Measurements from ENCODE around the gene PADI6. TPM values are rescaled to one million over a fixed set of nuclear protein-coding genes. Genes with fewer than 3 reads are reported as not detected.

The PADI6 gene
- total RNA-seq, 3 donors from 2014 or later, result not detected

DNA sequence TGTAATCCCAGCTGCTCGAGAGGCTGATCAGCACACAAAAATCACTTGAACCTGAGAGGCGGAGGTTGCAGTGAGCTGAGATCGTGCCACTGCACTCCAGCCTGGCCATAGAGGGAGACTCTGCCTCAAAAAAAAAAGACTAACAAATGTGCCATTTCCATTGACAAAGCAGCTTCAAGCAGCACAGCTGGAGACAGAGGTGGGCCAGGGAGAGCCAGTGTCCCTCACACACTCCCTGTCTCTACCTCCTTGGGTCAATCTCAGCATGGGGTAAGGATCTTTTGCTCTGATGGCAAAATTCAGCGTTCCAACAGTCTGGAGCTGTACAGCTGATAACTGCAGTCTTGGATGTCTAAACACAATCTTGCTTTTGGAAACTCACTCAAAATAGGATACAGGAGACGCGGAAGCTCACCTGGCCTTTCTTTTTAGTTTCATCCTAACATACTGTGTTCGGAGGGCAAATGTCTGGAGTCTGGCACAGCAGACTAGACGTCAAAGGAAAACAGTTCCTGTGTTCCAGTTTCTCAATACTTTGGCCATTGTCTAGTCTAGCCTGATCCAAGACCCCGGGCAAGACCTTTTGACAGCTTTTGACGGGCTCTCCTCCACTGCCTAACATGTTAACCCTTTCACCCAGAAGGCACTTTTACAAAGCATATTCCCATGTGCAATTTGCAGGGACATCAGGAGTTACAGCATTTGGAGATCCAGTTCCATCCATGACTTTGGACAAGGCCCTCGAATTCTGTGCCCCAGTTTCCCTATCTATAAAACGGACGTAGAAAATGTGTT is 64.6 kb downstream of the PADI6 start:
- no peak overlapping the region for H3K4me3 ChIP-seq
- no peaks in the 10 kb centered on the region for H3K36me3 ChIP-seq (ENCODE audit: low read depth)
- intact Hi-C loops (cut with DNase I, micrococcal nuclease), result no loop called here
- DNase-seq (no peak), ATAC-seq (no peak)
- TF ChIP-seq, protein P1, sequence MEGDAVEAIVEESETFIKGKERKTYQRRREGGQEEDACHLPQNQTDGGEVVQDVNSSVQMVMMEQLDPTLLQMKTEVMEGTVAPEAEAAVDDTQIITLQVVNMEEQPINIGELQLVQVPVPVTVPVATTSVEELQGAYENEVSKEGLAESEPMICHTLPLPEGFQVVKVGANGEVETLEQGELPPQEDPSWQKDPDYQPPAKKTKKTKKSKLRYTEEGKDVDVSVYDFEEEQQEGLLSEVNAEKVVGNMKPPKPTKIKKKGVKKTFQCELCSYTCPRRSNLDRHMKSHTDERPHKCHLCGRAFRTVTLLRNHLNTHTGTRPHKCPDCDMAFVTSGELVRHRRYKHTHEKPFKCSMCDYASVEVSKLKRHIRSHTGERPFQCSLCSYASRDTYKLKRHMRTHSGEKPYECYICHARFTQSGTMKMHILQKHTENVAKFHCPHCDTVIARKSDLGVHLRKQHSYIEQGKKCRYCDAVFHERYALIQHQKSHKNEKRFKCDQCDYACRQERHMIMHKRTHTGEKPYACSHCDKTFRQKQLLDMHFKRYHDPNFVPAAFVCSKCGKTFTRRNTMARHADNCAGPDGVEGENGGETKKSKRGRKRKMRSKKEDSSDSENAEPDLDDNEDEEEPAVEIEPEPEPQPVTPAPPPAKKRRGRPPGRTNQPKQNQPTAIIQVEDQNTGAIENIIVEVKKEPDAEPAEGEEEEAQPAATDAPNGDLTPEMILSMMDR (IDR thresholded peaks at IDR 0.05), result no peak
- H3K4me1 ChIP-seq (ENCODE audit: low read depth), result peaks cover 19% of the 10 kb centered on the region
- no peaks in the 10 kb centered on the region for H3K9me3 ChIP-seq

DNA sequence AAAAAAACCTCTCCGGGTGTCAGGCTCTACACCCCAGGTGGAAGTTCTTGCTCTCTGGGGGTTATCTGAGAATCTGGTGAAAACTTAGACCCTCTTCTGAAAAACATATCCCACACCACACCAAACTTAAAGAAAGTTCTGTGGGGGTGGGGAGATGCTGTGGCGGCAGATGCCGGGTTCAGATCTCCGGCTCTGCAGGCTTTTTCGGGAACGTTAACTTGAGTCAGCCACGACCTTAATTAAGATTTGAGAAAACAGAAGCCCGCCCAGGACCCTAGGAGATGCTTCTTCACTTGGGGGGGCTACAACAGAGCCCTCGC is 65.2 kb downstream of the PADI6 start:
- intact Hi-C loops (cut with DNase I, micrococcal nuclease), result no loop called here
- Histone ChIP-seq H3K9me3 (no peaks in the 10 kb centered on the region), H3K4me3 (no peak overlapping the region), H3K4me1 (ENCODE audit: low read depth) (peaks cover 19% of the 10 kb centered on the region), H3K36me3 (ENCODE audit: low read depth) (no peaks in the 10 kb centered on the region)
- no peak for ATAC-seq
- TF ChIP-seq, protein P1 (IDR thresholded peaks at IDR 0.05), result no peak
- DNase-seq, result no peak

DNA sequence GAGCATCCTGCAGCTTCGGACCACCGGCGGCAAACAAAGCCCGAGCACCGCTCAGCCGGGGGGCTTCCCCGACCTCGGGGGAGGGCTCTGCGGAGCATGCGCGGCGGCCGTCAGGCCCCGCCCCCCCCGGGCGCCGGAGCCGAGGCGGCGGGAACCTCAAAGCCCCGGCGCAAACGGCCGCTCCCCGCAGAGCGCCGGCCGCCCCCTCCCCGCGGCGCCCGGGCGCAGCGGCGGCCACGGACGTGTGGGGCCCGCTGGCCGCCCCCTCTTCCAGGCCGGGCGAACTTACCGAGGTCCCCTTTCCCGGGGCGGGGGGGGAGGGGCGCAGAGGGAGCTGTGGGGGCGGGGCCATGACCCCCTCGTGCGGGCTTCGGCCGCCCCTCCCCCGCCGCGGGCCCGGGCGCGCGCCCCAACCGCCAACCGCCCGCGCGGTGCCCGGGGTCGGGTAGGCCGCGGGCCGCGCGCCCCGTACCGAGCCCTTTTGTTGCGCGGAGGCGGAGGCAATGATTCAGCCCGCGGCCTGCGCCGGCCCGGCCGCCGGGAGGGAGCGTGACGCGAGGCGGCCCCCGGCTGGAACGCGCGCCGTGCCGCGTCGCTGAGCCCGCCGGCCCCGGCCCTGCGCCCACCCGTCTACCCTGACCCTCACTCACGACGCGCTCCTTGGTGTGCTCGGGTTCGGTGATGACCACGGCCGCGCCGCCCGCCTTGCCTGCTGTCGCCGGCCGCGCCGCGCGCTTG is 65.8 kb downstream of the PADI6 start:
- Histone ChIP-seq H3K9me3 (no peaks in the 10 kb centered on the region), H3K4me1 (ENCODE audit: low read depth) (peaks cover 19% of the 10 kb centered on the region), H3K36me3 (ENCODE audit: low read depth) (no peaks in the 10 kb centered on the region), H3K4me3 (peak overlapping the region; percentile 51)
- TF ChIP-seq, protein P1 (IDR thresholded peaks at IDR 0.05), result no peak
- ATAC-seq, result peak; percentile 61
- peak; percentile 45 to 67 (median 65) for DNase-seq
- intact Hi-C loops (cut with DNase I, micrococcal nuclease), result no loop called here

DNA sequence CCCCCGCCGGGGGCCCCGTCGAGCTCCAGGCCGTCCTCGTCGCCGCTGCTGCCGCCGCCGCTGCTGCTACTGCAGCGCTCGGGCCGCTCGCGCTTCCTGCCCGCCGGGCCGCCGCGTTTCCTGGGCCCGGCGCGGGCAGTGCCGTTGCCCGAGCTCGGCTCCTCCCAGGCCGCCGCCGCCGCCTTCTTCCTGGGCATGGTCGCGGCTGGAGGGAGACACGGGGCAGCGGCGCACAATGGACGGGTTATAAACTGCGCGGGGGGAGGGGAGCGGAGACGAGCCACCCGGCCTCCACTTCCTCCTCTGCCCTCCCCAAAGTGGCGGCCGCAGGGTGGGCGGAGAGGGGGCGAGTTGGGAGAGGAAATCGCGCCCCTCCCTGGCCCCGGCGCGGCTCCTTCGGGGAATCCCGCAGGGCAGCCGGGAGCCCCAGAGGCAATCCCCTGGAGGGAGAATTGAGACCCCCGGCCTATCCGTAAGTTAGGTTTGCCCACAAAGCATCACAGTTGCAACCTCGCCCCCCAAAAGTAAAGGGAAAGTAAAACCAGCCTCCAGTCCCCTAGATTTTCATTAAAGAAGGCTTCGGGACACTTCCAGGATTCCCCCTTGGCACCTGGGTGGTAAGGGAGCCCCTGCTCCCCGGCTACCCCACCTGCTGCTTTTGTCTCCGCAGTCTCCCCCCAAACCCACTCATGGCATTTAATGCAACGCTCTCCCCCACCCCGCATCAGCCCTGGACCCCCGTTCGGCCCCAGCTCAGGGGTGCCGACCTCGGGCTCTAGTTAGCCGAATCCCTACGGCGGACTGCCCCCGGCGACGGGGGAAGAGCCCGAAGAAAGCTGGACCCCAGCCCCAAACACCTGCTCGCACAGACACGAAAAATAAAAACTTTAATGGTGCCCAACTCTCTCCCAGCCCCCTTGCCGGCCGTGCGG is 66.6 kb downstream of the PADI6 start:
- peaks cover 19% of the 10 kb centered on the region for H3K4me1 ChIP-seq (ENCODE audit: low read depth)
- DNase-seq, result peak; percentile 85 to 89 (median 86)
- TF ChIP-seq, protein P1 (IDR thresholded peaks at IDR 0.05), result no peak

DNA sequence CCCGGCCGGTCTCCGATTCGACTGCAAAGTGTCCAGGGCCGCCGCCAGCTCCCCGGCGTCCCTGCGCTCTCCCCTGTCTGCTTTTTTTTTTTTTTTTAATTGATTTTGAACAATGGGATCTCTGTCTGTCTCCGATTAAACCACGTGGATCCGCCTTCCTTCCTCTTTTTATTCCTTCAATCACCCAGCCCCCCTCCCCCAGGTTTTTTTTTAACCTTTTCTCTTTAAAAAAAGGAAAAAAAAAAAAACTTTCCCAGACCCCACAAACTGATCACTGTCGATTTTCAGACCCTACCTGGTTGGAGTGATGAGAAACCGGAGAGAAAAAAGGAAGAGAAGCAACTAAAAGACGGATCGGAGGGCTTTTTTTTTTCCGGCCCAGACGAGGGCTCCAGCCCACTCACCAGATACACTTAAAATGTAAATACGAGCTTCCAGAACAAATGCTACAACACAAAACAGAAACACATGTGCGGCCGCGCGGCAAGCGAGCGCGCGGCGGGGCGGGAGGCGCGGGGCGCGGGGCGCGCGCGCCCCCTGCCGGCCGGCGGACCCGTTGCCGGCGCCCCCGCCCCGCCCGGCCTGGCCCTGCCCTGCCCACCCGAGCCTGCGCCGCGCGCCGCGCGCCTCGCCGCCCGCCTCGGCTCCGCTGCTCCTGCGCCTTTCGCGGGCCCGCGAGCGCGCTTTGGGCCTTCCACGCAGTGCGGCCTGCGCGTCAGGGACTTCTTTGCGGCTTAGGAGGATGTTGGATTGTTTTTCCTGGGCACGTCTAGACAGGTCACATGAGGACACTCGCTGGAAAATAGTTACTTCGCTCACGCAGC is 67.5 kb downstream of the PADI6 start, which contains the start of gene RCC2:
RCC2 (minus strand) TSS at position 428 of the 824 bp plus-strand sequence. CDS start 1,163 bp downstream, outside the sequence.
- ATAC-seq (peak; percentile 81), DNase-seq (peak; percentile 64 to 79 (median 72))
- Histone ChIP-seq H3K4me3 (peak within 1 kb of the TSS; percentile 51), H3K36me3 (ENCODE audit: low read depth) (no peaks in the 10 kb centered on the region), H3K4me1 (ENCODE audit: low read depth) (peaks cover 19% of the 10 kb centered on the region), H3K9me3 (no peaks in the 10 kb centered on the region)
- intact Hi-C loops (cut with DNase I, micrococcal nuclease), result no loop called here
- TF ChIP-seq, protein P1 (IDR thresholded peaks at IDR 0.05), result no peak

More for the DNA sequence above, 66.6 kb downstream of the PADI6 start:
- ATAC-seq, result peak; percentile 73
- H3K9me3 ChIP-seq, result no peaks in the 10 kb centered on the region
- H3K36me3 ChIP-seq (ENCODE audit: low read depth), result no peaks in the 10 kb centered on the region
- peak overlapping the region; percentile 51 for H3K4me3 ChIP-seq
- intact Hi-C loops (cut with DNase I, micrococcal nuclease), result no loop called here

All from mucosa of descending colon (tissue), 3 donors.